Measurements from ENCODE around the gene PODN. TPM values are rescaled to one million over a fixed set of nuclear protein-coding genes. Genes with fewer than 3 reads are reported as not detected.

The PODN gene
- total RNA-seq, 3 donors from 2014 or later (not counting 1 experiment from before 2014, with no cell fraction given): 8.8 to 13.2 (median 11.2) TPM

- 94% methylated on average over 7 of the region's 7 CpGs for WGBS (ENCODE audit: insufficient coverage)
- Mint-ChIP-seq H3K27ac (no peak overlapping the region), H3K9me3 (no peaks in the 10 kb centered on the region), H3K4me1 (peaks cover 0 to 11% of the 10 kb centered on the region in 2 donors), H3K27me3 (ENCODE audit: low read depth in 2 of 2) (peaks cover 7 to 10% of the 10 kb centered on the region in 2 donors), H3K36me3 (no peaks in the 10 kb centered on the region), H3K4me3 (no peak overlapping the region)
- Histone ChIP-seq H3K27me3 (ENCODE audit: control insufficient read depth, insufficient read depth, low read length) (no peaks in the 10 kb centered on the region), H3K4me1 (ENCODE audit: control insufficient read depth, insufficient read depth, low read length) (no peaks in the 10 kb centered on the region), H3K9me3 (ENCODE audit: control insufficient read depth, insufficient read depth, low read length) (no peaks in the 10 kb centered on the region), H3K4me3 (ENCODE audit: low read length) (no peak overlapping the region), H3K27ac (ENCODE audit: low read length) (no peak overlapping the region), H3K36me3 (ENCODE audit: control insufficient read depth, insufficient read depth, low read length) (no peaks in the 10 kb centered on the region)
- no peak for ATAC-seq
- TF ChIP-seq CTCF (IDR thresholded peaks at IDR 0.05): no peak
- intact Hi-C loops (cut with micrococcal nuclease): no loop called here
- no peak for DNase-seq
Measured at GRCh38 chr1:53068314-53069099, 6.5 kb downstream of the PODN start.

GRCh38 chr1:53069265-53069662, 7.3 kb downstream of the PODN start:
- no peak overlapping the region for H3K4me3 ChIP-seq (ENCODE audit: low read length)
- ATAC-seq (no peak), DNase-seq (no peak)
- peaks cover 0 to 4% of the 10 kb centered on the region in 2 donors for H3K27me3 Mint-ChIP-seq (ENCODE audit: low read depth in 2 of 2)
- no peaks in the 10 kb centered on the region for H3K36me3 Mint-ChIP-seq
- H3K9me3 ChIP-seq (ENCODE audit: control insufficient read depth, insufficient read depth, low read length): no peaks in the 10 kb centered on the region
- intact Hi-C loops (cut with micrococcal nuclease): no loop called here
- no peaks in the 10 kb centered on the region for H3K9me3 Mint-ChIP-seq
- no peak overlapping the region for H3K4me3 Mint-ChIP-seq
- WGBS (ENCODE audit: insufficient coverage): 88% methylated on average over 7 of the region's 7 CpGs
- H3K27ac Mint-ChIP-seq: no peak overlapping the region
- peaks cover 0 to 4% of the 10 kb centered on the region in 2 donors for H3K4me1 Mint-ChIP-seq
- no peak for TF ChIP-seq CTCF (IDR thresholded peaks at IDR 0.05)
- H3K27me3 ChIP-seq (ENCODE audit: control insufficient read depth, insufficient read depth, low read length): no peaks in the 10 kb centered on the region
- H3K27ac ChIP-seq (ENCODE audit: low read length): no peak overlapping the region
- no peaks in the 10 kb centered on the region for H3K4me1 ChIP-seq (ENCODE audit: control insufficient read depth, insufficient read depth, low read length)
- H3K36me3 ChIP-seq (ENCODE audit: control insufficient read depth, insufficient read depth, low read length): no peaks in the 10 kb centered on the region

GRCh38 chr1:53069663-53070327, 7.8 kb downstream of the PODN start:
- H3K27me3 Mint-ChIP-seq (ENCODE audit: low read depth in 2 of 2): peaks cover 0 to 4% of the 10 kb centered on the region in 2 donors
- Histone ChIP-seq H3K27ac (ENCODE audit: low read length) (no peak overlapping the region), H3K4me3 (ENCODE audit: low read length) (no peak overlapping the region)

More at GRCh38 chr1:53069663-53070327, 7.8 kb downstream of the PODN start:
- WGBS (ENCODE audit: insufficient coverage): 91% methylated on average over 31 of the region's 31 CpGs
- no peak for TF ChIP-seq CTCF (IDR thresholded peaks at IDR 0.05)
- intact Hi-C loops (cut with micrococcal nuclease): no loop called here
- Histone ChIP-seq H3K36me3 (ENCODE audit: control insufficient read depth, insufficient read depth, low read length) (no peaks in the 10 kb centered on the region), H3K27me3 (ENCODE audit: control insufficient read depth, insufficient read depth, low read length) (no peaks in the 10 kb centered on the region), H3K9me3 (ENCODE audit: control insufficient read depth, insufficient read depth, low read length) (no peaks in the 10 kb centered on the region), H3K4me1 (ENCODE audit: control insufficient read depth, insufficient read depth, low read length) (no peaks in the 10 kb centered on the region)
- H3K4me1 Mint-ChIP-seq: peaks cover 0 to 4% of the 10 kb centered on the region in 2 donors
- H3K27ac Mint-ChIP-seq: no peak overlapping the region
- H3K9me3 Mint-ChIP-seq: no peaks in the 10 kb centered on the region
- no peaks in the 10 kb centered on the region for H3K36me3 Mint-ChIP-seq
- DNase-seq (no peak), ATAC-seq (no peak)
- no peak overlapping the region for H3K4me3 Mint-ChIP-seq

Measured in natural killer cell (primary cell).